Brain microvascular endothelial cell (primary cell): ENCODE data around the gene PADI4.

Experiments used
- DNase-seq: peaks from one replicate; pipeline ENCODE4 v3.0.0-alpha.2; 2020
- H3K27ac ChIP-seq: fragments of 250-450 bp; sonication (Bioruptor Pico); 2 replicates; pipeline ENCODE4 v1.5.1; 2020; ENCODE audit warnings: mild to moderate bottlenecking, moderate library complexity
- H3K27me3 ChIP-seq: fragments of 250-450 bp; sonication (Bioruptor Pico); replicated peaks from 2 replicates; pipeline ENCODE4 v1.5.1; 2020; ENCODE audit warnings: mild to moderate bottlenecking
- H3K36me3 ChIP-seq: fragments of 250-450 bp; sonication (Bioruptor Pico); replicated peaks from 2 replicates; pipeline ENCODE4 v1.5.1; 2020; ENCODE audit warnings: mild to moderate bottlenecking
- H3K4me3 ChIP-seq: 2 replicates; pipeline ENCODE4 v1.5.1; 2011; ENCODE audit warnings: low read depth, mild to moderate bottlenecking, control low read depth, low read length, moderate library complexity
- in situ Hi-C: cut with HindIII; loops from 2 replicates; pipeline ENCODE4 v1.10.0; 2017; ENCODE audit warnings: low sequenced_read_pairs, low pct_ligation_motif_present
- TF ChIP-seq, protein P1 (sequence below): IDR thresholded peaks from 2 replicates; pipeline ENCODE4 v1.5.1; 2011; ENCODE audit warnings: low read depth, mild to moderate bottlenecking, moderate library complexity, low read length, control low read depth, inconsistent platforms; ENCODE audit errors: missing control alignments

PADI4 gene

DNA sequence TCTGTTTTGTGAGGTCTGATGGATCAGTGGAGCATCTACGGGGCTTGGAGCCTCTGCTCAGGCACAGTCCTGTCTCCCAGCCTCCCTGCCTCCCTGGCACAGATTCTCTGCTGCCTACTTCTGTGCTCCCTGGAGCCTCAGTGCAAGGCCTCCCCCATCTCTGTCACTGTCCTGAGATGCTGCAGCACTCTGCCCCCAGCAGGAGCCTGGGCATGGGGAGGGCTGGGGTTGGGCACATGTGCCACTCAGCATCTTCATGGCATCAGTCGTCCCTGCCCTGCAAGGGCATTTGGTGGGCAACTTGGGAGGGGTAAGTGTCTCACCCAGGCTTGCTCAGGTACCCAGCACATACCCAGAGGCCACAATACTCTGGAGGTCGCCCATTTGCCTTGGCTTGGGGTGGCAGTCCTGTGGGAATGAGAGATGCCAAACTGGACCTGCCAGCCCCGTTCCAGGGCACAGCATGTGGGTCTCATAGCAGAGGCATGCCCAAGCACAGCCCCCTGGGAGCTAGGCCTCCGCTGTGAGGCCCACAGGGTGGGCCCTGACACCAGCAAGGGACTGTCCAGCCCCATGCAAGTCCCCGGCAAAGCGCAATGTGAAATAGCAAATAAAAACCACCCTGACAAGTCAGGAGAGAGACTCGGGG lies 30.4 kb upstream of the PADI4 start:
- TF ChIP-seq, protein P1, sequence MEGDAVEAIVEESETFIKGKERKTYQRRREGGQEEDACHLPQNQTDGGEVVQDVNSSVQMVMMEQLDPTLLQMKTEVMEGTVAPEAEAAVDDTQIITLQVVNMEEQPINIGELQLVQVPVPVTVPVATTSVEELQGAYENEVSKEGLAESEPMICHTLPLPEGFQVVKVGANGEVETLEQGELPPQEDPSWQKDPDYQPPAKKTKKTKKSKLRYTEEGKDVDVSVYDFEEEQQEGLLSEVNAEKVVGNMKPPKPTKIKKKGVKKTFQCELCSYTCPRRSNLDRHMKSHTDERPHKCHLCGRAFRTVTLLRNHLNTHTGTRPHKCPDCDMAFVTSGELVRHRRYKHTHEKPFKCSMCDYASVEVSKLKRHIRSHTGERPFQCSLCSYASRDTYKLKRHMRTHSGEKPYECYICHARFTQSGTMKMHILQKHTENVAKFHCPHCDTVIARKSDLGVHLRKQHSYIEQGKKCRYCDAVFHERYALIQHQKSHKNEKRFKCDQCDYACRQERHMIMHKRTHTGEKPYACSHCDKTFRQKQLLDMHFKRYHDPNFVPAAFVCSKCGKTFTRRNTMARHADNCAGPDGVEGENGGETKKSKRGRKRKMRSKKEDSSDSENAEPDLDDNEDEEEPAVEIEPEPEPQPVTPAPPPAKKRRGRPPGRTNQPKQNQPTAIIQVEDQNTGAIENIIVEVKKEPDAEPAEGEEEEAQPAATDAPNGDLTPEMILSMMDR = no peak
- no peaks in the 10 kb centered on the region for H3K36me3 ChIP-seq
- H3K27ac ChIP-seq = no peak overlapping the region
- in situ Hi-C loops = no loop called here
- H3K27me3 ChIP-seq = no peaks in the 10 kb centered on the region
- H3K4me3 ChIP-seq = no peak overlapping the region
- no peak for DNase-seq

DNA sequence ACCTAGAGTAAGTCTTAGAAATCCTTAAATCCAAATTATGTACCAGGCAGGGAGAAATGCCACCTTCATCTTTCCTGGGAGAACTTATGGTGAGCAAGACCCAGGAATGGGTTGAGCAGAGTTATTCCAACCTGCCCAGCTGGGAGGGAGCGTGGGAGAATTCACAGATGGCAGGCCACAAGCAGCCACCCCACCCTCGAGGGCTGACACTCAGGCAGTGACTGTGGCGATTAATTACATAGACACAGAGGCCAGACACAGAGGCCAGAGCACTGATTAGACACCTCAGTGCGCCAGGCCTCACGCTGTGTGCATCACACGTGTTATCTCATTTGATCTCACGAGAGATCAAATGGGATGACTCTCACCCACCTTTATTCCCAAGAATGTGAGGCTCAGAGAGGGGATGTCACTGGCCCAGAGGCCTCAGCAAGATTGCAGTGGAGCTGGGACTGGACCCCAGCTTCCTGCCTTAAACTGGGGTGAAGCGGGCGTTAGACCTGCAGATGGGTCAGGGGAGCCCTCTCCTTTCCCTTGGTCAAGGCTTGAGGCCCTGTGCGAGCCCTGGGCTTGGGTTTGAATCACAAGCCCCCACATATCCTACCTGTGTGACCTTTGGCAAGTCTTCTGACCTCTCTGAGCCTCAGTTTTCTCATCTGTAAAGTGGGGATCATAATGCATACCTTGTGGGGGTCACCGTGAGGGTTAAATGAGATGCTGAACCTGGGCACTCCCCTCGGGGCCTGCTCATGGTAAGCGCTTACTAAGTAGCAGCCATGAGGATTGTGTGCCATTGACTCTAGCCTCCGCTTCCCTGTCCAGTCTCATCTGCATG lies 28.8 kb upstream of the PADI4 start:
- TF ChIP-seq, protein P1 = no peak
- Histone ChIP-seq H3K27ac (no peak overlapping the region), H3K27me3 (peaks cover 8% of the 10 kb centered on the region), H3K4me3 (no peak overlapping the region), H3K36me3 (no peaks in the 10 kb centered on the region)
- in situ Hi-C loops = no loop called here
- no peak for DNase-seq

DNA sequence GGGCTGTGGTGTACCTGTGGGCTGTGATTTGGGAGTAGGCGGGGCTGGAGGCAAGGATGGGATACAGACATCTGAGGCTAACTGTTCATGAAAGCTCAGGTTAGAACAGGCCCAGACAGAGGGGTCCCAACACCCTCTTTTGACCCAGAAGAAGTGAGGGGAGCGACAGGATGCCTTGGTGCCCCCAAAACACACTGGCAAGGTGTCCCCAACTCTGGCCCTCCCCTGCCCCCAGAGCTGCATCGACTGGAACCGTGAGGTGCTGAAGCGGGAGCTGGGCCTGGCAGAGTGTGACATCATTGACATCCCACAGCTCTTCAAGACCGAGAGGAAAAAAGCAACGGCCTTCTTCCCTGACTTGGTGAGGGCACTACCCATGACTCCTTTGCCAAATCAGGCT lies 27.6 kb upstream of the PADI4 start:
- TF ChIP-seq, protein P1 = no peak
- H3K4me3 ChIP-seq = no peak overlapping the region
- no peak overlapping the region for H3K27ac ChIP-seq
- H3K27me3 ChIP-seq = peaks cover 16% of the 10 kb centered on the region
- no peak for DNase-seq
- no peaks in the 10 kb centered on the region for H3K36me3 ChIP-seq
- in situ Hi-C loops = no loop called here

DNA sequence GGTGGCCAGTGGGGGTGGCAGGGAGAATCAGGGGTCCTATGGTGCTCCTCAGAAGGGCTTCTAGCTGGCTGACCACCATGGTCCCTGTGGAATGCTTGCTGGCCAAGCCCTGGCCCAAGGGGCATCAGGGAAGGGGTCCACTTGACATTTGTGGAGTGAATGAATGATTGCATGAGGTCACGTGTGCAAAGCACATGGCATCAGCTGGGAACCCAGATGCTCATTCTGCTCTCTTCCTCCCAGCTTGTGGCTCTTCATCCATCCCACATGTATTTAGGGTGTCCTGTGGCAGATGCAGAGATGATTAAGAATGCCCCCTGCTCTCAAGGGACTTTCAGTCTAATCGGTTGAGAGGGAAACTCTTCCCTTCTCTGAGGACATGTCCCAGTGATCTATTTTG lies 27.1 kb upstream of the PADI4 start:
- H3K27me3 ChIP-seq = peaks cover 16% of the 10 kb centered on the region
- no peak overlapping the region for H3K27ac ChIP-seq
- no peak overlapping the region for H3K4me3 ChIP-seq
- TF ChIP-seq, protein P1 = no peak
- in situ Hi-C loops = no loop called here
- DNase-seq = no peak
- no peaks in the 10 kb centered on the region for H3K36me3 ChIP-seq

DNA sequence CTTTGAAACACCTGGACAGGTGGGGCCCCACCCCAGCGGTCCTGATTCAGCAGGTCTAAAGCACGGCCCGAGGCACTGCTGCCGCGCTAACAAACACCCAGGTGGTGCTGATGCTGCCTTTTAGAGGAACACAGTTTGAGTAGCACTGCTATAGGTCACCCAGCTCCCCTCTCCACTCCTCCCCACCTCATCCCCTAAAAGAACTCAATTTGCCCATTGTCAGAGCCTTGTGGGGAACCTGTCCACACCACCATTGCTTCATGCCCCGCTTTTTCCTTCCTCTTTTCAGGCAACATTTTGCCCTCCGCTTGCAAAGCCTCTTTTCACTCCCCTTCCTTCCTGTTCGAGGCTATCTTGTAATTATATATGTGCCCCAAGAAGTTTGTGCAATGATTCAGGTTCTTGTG lies 26.2 kb upstream of the PADI4 start:
- no peak for DNase-seq

More for the DNA sequence above, 26.2 kb upstream of the PADI4 start:
- peaks cover 16% of the 10 kb centered on the region for H3K27me3 ChIP-seq
- no peak overlapping the region for H3K27ac ChIP-seq
- TF ChIP-seq, protein P1 = no peak
- H3K36me3 ChIP-seq = no peaks in the 10 kb centered on the region
- H3K4me3 ChIP-seq = no peak overlapping the region
- in situ Hi-C loops = no loop called here
